NCI-H2081 (cell line): ENCODE data around the gene SCLT1.

Experiments
- DNase-seq, 2 experiments: peaks; one replicate each; lab custom pipeline; 2025; lab: John Stamatoyannopoulos, UW

SCLT1 gene

GRCh38 chr4:128957459-128957858 lies 135.9 kb downstream of the SCLT1 start:
- no peak for DNase-seq

GRCh38 chr4:128955751-128956150 lies 137.6 kb downstream of the SCLT1 start:
- no peak for DNase-seq

- DNase-seq = no peak
These were observed 138.4 kb downstream of the SCLT1 start for GRCh38 chr4:128954941-128955340.

GRCh38 chr4:128951316-128951715 lies 142.0 kb downstream of the SCLT1 start:
- no peak for DNase-seq

GRCh38 chr4:128950796-128951195 lies 142.5 kb downstream of the SCLT1 start:
- no peak for DNase-seq

- DNase-seq = no peak
These were observed 146.4 kb downstream of the SCLT1 start for GRCh38 chr4:128946916-128947315.

GRCh38 chr4:128942607-128943006 lies 150.7 kb downstream of the SCLT1 start:
- DNase-seq = no peak

- DNase-seq = no peak
These were observed 152.4 kb downstream of the SCLT1 start for GRCh38 chr4:128940971-128941370.

GRCh38 chr4:128930051-128930450 lies 163.3 kb downstream of the SCLT1 start:
- no peak for DNase-seq

- no peak for DNase-seq
These were observed 168.4 kb downstream of the SCLT1 start for GRCh38 chr4:128924951-128925350.

GRCh38 chr4:128921954-128922353 lies 171.4 kb downstream of the SCLT1 start:
- no peak for DNase-seq

GRCh38 chr4:128917781-128918180 lies 175.6 kb downstream of the SCLT1 start:
- no peak for DNase-seq

- no peak for DNase-seq
These were observed 176.5 kb downstream of the SCLT1 start for GRCh38 chr4:128916832-128917231.

- DNase-seq = no peak
These were observed 177.8 kb downstream of the SCLT1 start for GRCh38 chr4:128915544-128915943.

GRCh38 chr4:128913228-128913627 lies 180.1 kb downstream of the SCLT1 start:
- DNase-seq = no peak

GRCh38 chr4:128908735-128909134 lies 184.6 kb downstream of the SCLT1 start:
- no peak for DNase-seq

GRCh38 chr4:128907981-128908380 lies 185.4 kb downstream of the SCLT1 start:
- DNase-seq = no peak

GRCh38 chr4:128906581-128906980 lies 186.8 kb downstream of the SCLT1 start:
- DNase-seq = no peak

- no peak for DNase-seq
These were observed 188.5 kb downstream of the SCLT1 start for GRCh38 chr4:128904821-128905220.

- DNase-seq = no peak
These were observed 212.7 kb downstream of the SCLT1 start for GRCh38 chr4:128880662-128881061.

GRCh38 chr4:128879971-128880370 lies 213.4 kb downstream of the SCLT1 start:
- no peak for DNase-seq

- no peak for DNase-seq
These were observed 214.1 kb downstream of the SCLT1 start for GRCh38 chr4:128879283-128879682.

GRCh38 chr4:128877934-128878333 lies 215.4 kb downstream of the SCLT1 start:
- no peak for DNase-seq

- DNase-seq = no peak
These were observed 217.1 kb downstream of the SCLT1 start for GRCh38 chr4:128876200-128876599.

- DNase-seq = no peak
These were observed 221.4 kb downstream of the SCLT1 start for GRCh38 chr4:128871948-128872347.
